OCI-LY1 (cell line): ENCODE measurements around the gene CHI3L1.

Source experiments
- H2AFZ ChIP-seq: fragments of 200-600 bp; sonication (generic), shearing (Covaris generic); 2 replicates; pipeline ENCODE4 v1.6.0; 2014; ENCODE audit warnings: antibody characterized with exemption, mild to moderate bottlenecking, low read length
- H3F3A ChIP-seq: fragments of 200-600 bp; sonication (generic), shearing (Covaris generic); 2 replicates; pipeline ENCODE4 v1.6.0; 2014; ENCODE audit warnings: mild to moderate bottlenecking, antibody characterized with exemption, low read length, moderate library complexity; ENCODE audit not compliant: insufficient read depth
- H3K27ac ChIP-seq: fragments of 200-600 bp; sonication (generic); 2 replicates; pipeline ENCODE4 v1.5.1; 2014; ENCODE audit warnings: low read length, mixed run types, mild to moderate bottlenecking, low read depth; ENCODE audit not compliant: poor library complexity, severe bottlenecking
- H3K27me3 ChIP-seq: fragments of 200-600 bp; sonication (generic); 2 replicates; pipeline ENCODE4 v1.6.0; 2014; ENCODE audit warnings: antibody characterized with exemption, mild to moderate bottlenecking, low read length, moderate library complexity; ENCODE audit not compliant: insufficient read depth
- H3K36me3 ChIP-seq: fragments of 200-600 bp; sonication (generic); 2 replicates; pipeline ENCODE4 v1.6.1; 2014; ENCODE audit warnings: mild to moderate bottlenecking, antibody characterized with exemption, low read length, moderate library complexity, mixed read lengths; ENCODE audit not compliant: insufficient read depth
- H3K4me1 ChIP-seq: fragments of 200-600 bp; sonication (generic); 2 replicates; pipeline ENCODE4 v1.5.1; 2014; ENCODE audit warnings: mild to moderate bottlenecking, low read length, moderate library complexity; ENCODE audit not compliant: insufficient read depth, severe bottlenecking
- H3K4me2 ChIP-seq: fragments of 200-600 bp; sonication (generic), shearing (Covaris generic); 2 replicates; pipeline ENCODE4 v1.6.1; 2014; ENCODE audit warnings: low read length
- H3K4me3 ChIP-seq: fragments of 200-600 bp; sonication (generic); 2 replicates; pipeline ENCODE4 v1.5.1; 2014; ENCODE audit warnings: low read length, low read depth, mild to moderate bottlenecking, mixed read lengths; ENCODE audit not compliant: poor library complexity, severe bottlenecking
- H3K79me2 ChIP-seq: fragments of 200-600 bp; shearing (Covaris generic); 2 replicates; pipeline ENCODE4 v1.6.1; 2016; ENCODE audit warnings: mixed run types, low read length, mixed read lengths; ENCODE audit not compliant: insufficient read depth
- H3K9ac ChIP-seq: fragments of 200-600 bp; sonication (generic), shearing (Covaris generic); 2 replicates; pipeline ENCODE4 v1.6.1; 2014; ENCODE audit warnings: mild to moderate bottlenecking, low read length, mixed read lengths
- H3K9me2 ChIP-seq: fragments of 200-600 bp; sonication (generic), shearing (Covaris generic); 2 replicates; pipeline ENCODE4 v1.6.1; 2014; ENCODE audit warnings: low read depth, mild to moderate bottlenecking, low read length, mixed read lengths
- H3K9me3 ChIP-seq: fragments of 200-600 bp; shearing (Covaris generic); 2 replicates; pipeline ENCODE4 v1.6.1; 2014; ENCODE audit warnings: low read length, mixed read lengths
- H4K20me1 ChIP-seq: fragments of 200-600 bp; sonication (generic), shearing (Covaris generic); 2 replicates; pipeline ENCODE4 v1.6.0; 2016; ENCODE audit warnings: mild to moderate bottlenecking, low read length; ENCODE audit not compliant: insufficient read depth
- EZH2 ChIP-seq: fragments of 200-600 bp; sonication (generic), shearing (Covaris generic); IDR thresholded peaks from 2 replicates; pipeline ENCODE4 v1.8.0; 2017; ENCODE audit warnings: borderline replicate concordance, mixed run types, mild to moderate bottlenecking, antibody characterized with exemption, low read length, moderate library complexity, mixed read lengths
- TF ChIP-seq, protein P1 (sequence below): fragments of 200-600 bp; sonication (generic), shearing (Covaris generic); IDR thresholded peaks from 2 replicates; pipeline ENCODE4 v1.5.1; 2017; ENCODE audit warnings: mild to moderate bottlenecking, antibody characterized with exemption, low read length, moderate library complexity, mixed read lengths

CHI3L1 gene

DNA sequence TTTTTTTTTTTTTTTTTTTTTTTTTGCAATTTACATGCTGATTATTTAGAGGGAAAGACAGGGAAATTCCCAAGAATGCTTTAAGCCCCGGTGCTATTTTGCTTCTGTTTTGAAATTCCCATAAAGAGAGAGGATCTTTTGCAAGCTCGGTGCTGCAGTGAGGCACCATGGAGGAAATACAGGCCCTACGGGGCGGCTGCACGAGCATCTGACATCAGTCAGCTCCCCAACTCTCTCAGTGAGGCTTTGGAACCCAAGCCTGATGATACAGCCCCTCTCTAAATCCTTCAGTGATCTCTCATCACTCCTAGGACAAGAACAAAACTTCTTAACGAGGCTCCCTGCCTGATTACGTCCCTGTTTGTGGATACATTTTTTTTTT, 791 bp upstream of the CHI3L1 start:
- no peaks in the 10 kb centered on the region for H4K20me1 ChIP-seq
- no peaks in the 10 kb centered on the region for H3K27me3 ChIP-seq
- no peaks in the 10 kb centered on the region for H3K4me1 ChIP-seq
- no peak overlapping the region for H3K4me2 ChIP-seq
- H3K9me2 ChIP-seq: no peaks in the 10 kb centered on the region
- TF ChIP-seq, protein P1, sequence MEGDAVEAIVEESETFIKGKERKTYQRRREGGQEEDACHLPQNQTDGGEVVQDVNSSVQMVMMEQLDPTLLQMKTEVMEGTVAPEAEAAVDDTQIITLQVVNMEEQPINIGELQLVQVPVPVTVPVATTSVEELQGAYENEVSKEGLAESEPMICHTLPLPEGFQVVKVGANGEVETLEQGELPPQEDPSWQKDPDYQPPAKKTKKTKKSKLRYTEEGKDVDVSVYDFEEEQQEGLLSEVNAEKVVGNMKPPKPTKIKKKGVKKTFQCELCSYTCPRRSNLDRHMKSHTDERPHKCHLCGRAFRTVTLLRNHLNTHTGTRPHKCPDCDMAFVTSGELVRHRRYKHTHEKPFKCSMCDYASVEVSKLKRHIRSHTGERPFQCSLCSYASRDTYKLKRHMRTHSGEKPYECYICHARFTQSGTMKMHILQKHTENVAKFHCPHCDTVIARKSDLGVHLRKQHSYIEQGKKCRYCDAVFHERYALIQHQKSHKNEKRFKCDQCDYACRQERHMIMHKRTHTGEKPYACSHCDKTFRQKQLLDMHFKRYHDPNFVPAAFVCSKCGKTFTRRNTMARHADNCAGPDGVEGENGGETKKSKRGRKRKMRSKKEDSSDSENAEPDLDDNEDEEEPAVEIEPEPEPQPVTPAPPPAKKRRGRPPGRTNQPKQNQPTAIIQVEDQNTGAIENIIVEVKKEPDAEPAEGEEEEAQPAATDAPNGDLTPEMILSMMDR: no peak
- TF ChIP-seq EZH2: no peak
- H2AFZ ChIP-seq: no peak overlapping the region
- H3K9ac ChIP-seq: no peak overlapping the region
- no peaks in the 10 kb centered on the region for H3K36me3 ChIP-seq
- H3K9me3 ChIP-seq: no peaks in the 10 kb centered on the region
- no peaks in the 10 kb centered on the region for H3F3A ChIP-seq
- no peak overlapping the region for H3K4me3 ChIP-seq
- H3K79me2 ChIP-seq: no peaks in the 10 kb centered on the region
- no peak overlapping the region for H3K27ac ChIP-seq

DNA sequence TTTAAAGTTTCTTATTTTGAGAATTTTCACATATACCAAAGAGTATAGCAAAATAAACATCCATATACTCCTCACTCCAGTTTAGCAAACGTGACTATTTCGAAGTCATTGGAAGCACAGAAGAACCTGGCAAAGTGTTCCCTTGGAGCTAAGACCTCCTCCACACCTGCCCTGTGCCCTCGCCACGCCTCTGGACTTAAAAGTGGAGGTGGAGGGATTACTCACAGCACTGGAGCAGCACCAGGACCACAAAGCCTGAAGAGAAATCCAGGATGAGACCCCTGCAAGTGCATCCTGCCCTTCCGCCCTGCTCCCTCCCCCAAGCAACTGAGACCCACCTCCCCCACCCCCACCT, 436 bp downstream of the CHI3L1 start:
- Histone ChIP-seq H3K79me2 (no peaks in the 10 kb centered on the region), H3K9me3 (no peaks in the 10 kb centered on the region), H3K27me3 (no peaks in the 10 kb centered on the region), H3K9ac (no peak overlapping the region), H3K4me3 (no peak overlapping the region), H3K9me2 (no peaks in the 10 kb centered on the region), H3F3A (no peaks in the 10 kb centered on the region), H3K27ac (no peak overlapping the region), H3K4me2 (no peak overlapping the region), H2AFZ (no peak overlapping the region), H3K36me3 (no peaks in the 10 kb centered on the region), H4K20me1 (no peaks in the 10 kb centered on the region), H3K4me1 (no peaks in the 10 kb centered on the region)
- TF ChIP-seq, protein P1: no peak
- TF ChIP-seq EZH2: no peak

DNA sequence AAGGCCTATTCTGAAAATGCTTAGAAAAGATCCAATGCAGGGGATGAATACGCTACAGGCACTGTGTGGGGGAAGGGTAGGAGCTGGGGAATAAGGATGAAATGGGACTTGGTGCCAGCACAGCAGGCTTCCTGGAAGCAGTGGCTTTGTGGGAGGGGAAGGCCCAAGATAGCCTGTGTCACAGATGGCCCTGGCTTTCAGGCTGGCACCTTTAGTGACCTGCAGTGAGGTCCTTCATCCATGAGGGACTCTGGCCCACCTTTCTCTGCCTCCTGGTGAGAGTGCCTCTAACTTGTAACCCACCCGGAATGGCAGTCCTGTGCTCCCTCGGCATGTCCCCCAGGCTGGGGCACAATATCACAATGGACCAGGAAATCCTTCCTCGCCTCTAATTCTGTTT, 919 bp downstream of the CHI3L1 start:
- Histone ChIP-seq H4K20me1 (no peaks in the 10 kb centered on the region), H3K9me3 (no peaks in the 10 kb centered on the region), H3K36me3 (no peaks in the 10 kb centered on the region), H3K27ac (no peak overlapping the region), H3K9ac (no peak overlapping the region), H3K9me2 (no peaks in the 10 kb centered on the region), H3K4me1 (no peaks in the 10 kb centered on the region), H3F3A (no peaks in the 10 kb centered on the region), H3K4me3 (no peak overlapping the region), H3K27me3 (no peaks in the 10 kb centered on the region), H3K79me2 (no peaks in the 10 kb centered on the region), H3K4me2 (no peak overlapping the region), H2AFZ (no peak overlapping the region)
- no peak for TF ChIP-seq EZH2
- TF ChIP-seq, protein P1: no peak
